K562 (cell line): ENCODE results near the gene HELZ. TPM values are rescaled to one million over a fixed set of nuclear protein-coding genes. Genes with fewer than 3 reads are reported as not detected.
A peak's percentile ranks its signal among the peaks of the same experiment; 100 is the strongest.

Experiments
- ATAC-seq: fragments of 200-7000 bp; cut with Tn5 transposase; 3 replicates; pipeline ENCODE4 v1.9.1; 2020; ENCODE audit warnings: moderate library complexity
- BruUV-seq: library from RNA; stranded (reverse); fragments of 400-500 nt; replicated peaks from 2 replicates; lab custom pipeline; 2021; lab: Mats Ljungman, UMichigan
- CTCF ChIA-PET: fragments of 300-600 bp; formaldehyde crosslinking; extraction: SDS; loops from one replicate; lab custom pipeline; 2021; ENCODE audit warnings: low intra/inter-chr PET ratio; lab: Yijun Ruan, JAX
- POLR2A ChIA-PET: fragments of 300-600, 350-650 bp; sonication (Branson Sonifier 250); formaldehyde crosslinking; extraction: SDS; loops from one replicate; lab custom pipeline; 2021; ENCODE audit warnings: antibody characterized with exemption, inconsistent platforms; lab: Yijun Ruan, JAX
- DNase-seq, 4 experiments: peaks; one replicate each; pipeline versions ENCODE4 v3.0.0 to v3.0.0-alpha.2; 2011 to 2018; ENCODE audit warnings: low spot score in 3 of 4, mixed read lengths in 3 of 4; ENCODE audit errors: extremely low read depth in 1 of 4
- FAIRE-seq: peaks from 2 replicates; lab custom pipeline; 2011; peaks lifted over from hg19 to GRCh38; lab: Jason Lieb, UNC
- H2AFZ ChIP-seq: 2 replicates; pipeline ENCODE4 v1.6.0; 2011; ENCODE audit warnings: low read depth, low read length, control low read depth, inconsistent platforms
- H3K27ac ChIP-seq: fragments of 200-600 bp; 3 replicates; pipeline ENCODE4 v1.8.0; 2011; ENCODE audit warnings: low read depth, mild to moderate bottlenecking, control low read depth, inconsistent platforms, low read length, moderate library complexity, mixed read lengths; ENCODE audit errors: extremely low read depth
- H3K27me3 ChIP-seq, 2 experiments: fragments of 300-600 bp in 1 of 2; 2 replicates in 1 of 2; 3 replicates in 1 of 2; pipeline versions ENCODE4 v1.6.0 to v1.8.0; 2011; ENCODE audit warnings: inconsistent platforms in 2 of 2, low read length in 2 of 2, mild to moderate bottlenecking in 1 of 2, mixed read lengths in 1 of 2, moderate library complexity in 1 of 2; ENCODE audit not compliant: control insufficient read depth in 2 of 2, insufficient read depth in 2 of 2
- H3K36me3 ChIP-seq: fragments of 300-600 bp; 3 replicates; pipeline ENCODE4 v1.8.0; 2011; ENCODE audit warnings: mild to moderate bottlenecking, low read length, inconsistent platforms; ENCODE audit not compliant: control insufficient read depth, insufficient read depth
- H3K4me1 ChIP-seq, 2 experiments: fragments of 200-600 bp in 1 of 2; replicated peaks in 1 of 2; 2 replicates in 1 of 2; 3 replicates in 1 of 2; pipeline versions ENCODE4 v1.5.1 to v1.8.0; 2011; ENCODE audit warnings: inconsistent platforms in 2 of 2, low read length in 2 of 2, mild to moderate bottlenecking in 1 of 2, mixed read lengths in 1 of 2, moderate library complexity in 1 of 2; ENCODE audit not compliant: control insufficient read depth in 2 of 2, insufficient read depth in 2 of 2
- H3K4me2 ChIP-seq: 2 replicates; pipeline ENCODE4 v1.6.1; 2011; ENCODE audit warnings: low read length, control low read depth, inconsistent platforms, mixed read lengths; ENCODE audit not compliant: insufficient read depth
- H3K4me3 ChIP-seq: fragments of 200-600 bp; sonication (generic), shearing (Covaris generic); 2 replicates; pipeline ENCODE4 v1.5.1; 2016; ENCODE audit warnings: control low read depth, inconsistent platforms
- H3K79me2 ChIP-seq: fragments of 200-600 bp; 3 replicates; pipeline ENCODE4 v1.8.0; 2011; ENCODE audit warnings: low read length, inconsistent platforms; ENCODE audit not compliant: control insufficient read depth, insufficient read depth
- H3K9ac ChIP-seq, 2 experiments: 2 replicates each; pipeline versions ENCODE4 v1.6.0 to v1.6.1; 2011; ENCODE audit warnings: low read depth in 2 of 2, low read length in 2 of 2, control low read depth in 1 of 2, inconsistent platforms in 1 of 2, mild to moderate bottlenecking in 1 of 2, mixed read lengths in 1 of 2; ENCODE audit not compliant: insufficient read depth in 1 of 2
- H3K9me1 ChIP-seq: one replicate; pipeline ENCODE4 v1.6.0; 2011; ENCODE audit warnings: inconsistent platforms, mild to moderate bottlenecking, low read length, moderate library complexity; ENCODE audit not compliant: control insufficient read depth, insufficient read depth
- H3K9me3 ChIP-seq: replicated peaks from 2 replicates; pipeline ENCODE4 v1.5.1; 2011; ENCODE audit warnings: low read depth, low read length, inconsistent platforms; ENCODE audit not compliant: control insufficient read depth, insufficient read depth
- H4K20me1 ChIP-seq: replicated peaks from 2 replicates; pipeline ENCODE4 v1.6.1; 2011; ENCODE audit warnings: low read length, inconsistent platforms, mixed read lengths; ENCODE audit not compliant: control insufficient read depth, insufficient read depth
- CEBPG ChIP-seq, 3 experiments: fragments of 200-800 bp in 1 of 3; sonication (Bioruptor generic) in 1 of 3; sonication (generic) in 1 of 3; formaldehyde crosslinking in 1 of 3; IDR thresholded peaks in 2 of 3; conservative IDR thresholded peaks in 1 of 3; 2 replicates each; pipeline versions ENCODE4 v1.6.1 to v1.8.0; 2016 to 2022; ENCODE audit warnings: missing compliant biosample characterization in 2 of 3, missing genetic modification characterization in 2 of 3, mild to moderate bottlenecking in 1 of 3, missing genetic modification reagents in 1 of 3
- COPS2 ChIP-seq: fragments of 450-650 bp; conservative IDR thresholded peaks from 2 replicates; pipeline ENCODE4 v1.6.1; 2016; ENCODE audit warnings: mild to moderate bottlenecking, moderate library complexity
- FOXO4 ChIP-seq: fragments of 450-650 bp; formaldehyde crosslinking; IDR thresholded peaks from 2 replicates; pipeline ENCODE4 v1.4.0; 2020; ENCODE audit warnings: mild to moderate bottlenecking, moderate library complexity
- GATA2 ChIP-seq: sonication (generic); formaldehyde crosslinking; IDR thresholded peaks from 2 replicates; pipeline ENCODE4 v1.4.0; 2020; ENCODE audit warnings: mild to moderate bottlenecking, missing genetic modification reagents
- WGBS: fragments of 100-300 bp; shearing (Covaris generic); methylation state at CpG from one replicate; pipeline ENCODE4 v1.1.6; 2016; ENCODE audit warnings: low coverage, mixed read lengths; ENCODE audit not compliant: insufficient coverage; ENCODE audit errors: missing lambda C conversion rate; 5-methylcytosine and 5-hydroxymethylcytosine counted together
- in situ Hi-C: fragments of 300-500 bp; cut with MboI; formaldehyde crosslinking; loops from 4 replicates; pipeline ENCODE4 v1.15.0; 2018; ENCODE audit warnings: inconsistent platforms, mixed read lengths
- intact Hi-C: fragments of 100-400 bp; cut with micrococcal nuclease; formaldehyde crosslinking; loops from 2 replicates; pipeline ENCODE4 v1.14.2; 2022
- polyA plus RNA-seq, 8 experiments: library from polyadenylated mRNA; depleted of rRNA in 4 of 8; stranded (reverse) in 5 of 8; unstranded in 3 of 8; fragments of >200 nt; fragmentation: Nextera tagmentation in 2 of 8; fragmentation: Illumina TruSeq in 1 of 8; extraction: Ambion mirVana in 2 of 8; extraction: Trizol in 1 of 8; gene quantifications; 2 replicates each; pipeline versions ENCODE4 v1.2.1 to v1.2.3, GENCODE V29; 2011 to 2014; ENCODE audit warnings: inconsistent platforms in 1 of 8, missing spikeins in 1 of 8
- total RNA-seq, 7 experiments: library from RNA; depleted of rRNA in 6 of 7; stranded (reverse); fragments of >200 nt in 6 of 7; fragmentation: Illumina TruSeq in 2 of 7; extraction: Trizol in 2 of 7; gene quantifications; 2 replicates each; pipeline versions ENCODE4 v1.2.1 to v1.2.3, GENCODE V29; 2011 to 2021; ENCODE audit warnings: low replicate concordance in 1 of 7

Gene HELZ
- total and polyA plus RNA-seq, 9 of the 15 experiments (the other 6 are each of a cell fraction or from before 2014, with no cell fraction given), result 5.2 to 39.8 (median 17.3) TPM

GRCh38 chr17:67136191-67137025, 108.6 kb downstream of the HELZ start:
- no peak for TF ChIP-seq GATA2 (CRISPR knock-in tag)
- TF ChIP-seq COPS2, result no peak
- TF ChIP-seq CEBPG (CRISPR knock-in tag; IDR thresholded peaks at IDR 0.05), result no peak
- peak in 1 of 2 experiments; percentile 73; a peak in 2 of 4 replicates for TF ChIP-seq CEBPG (tag; conservative IDR thresholded peaks at IDR 0.05 in 1 of 2, IDR thresholded peaks at IDR 0.05 in 1 of 2)
- TF ChIP-seq FOXO4 (CRISPR knock-in tag), result no peak
- CTCF ChIA-PET, result no interaction called here
- FAIRE-seq, result no peak

More at GRCh38 chr17:67136191-67137025, 108.6 kb downstream of the HELZ start:
- BruUV-seq, result no TSS peak
- H3K27ac ChIP-seq, result no peak overlapping the region
- H3K9me3 ChIP-seq, result no peaks in the 10 kb centered on the region
- H3K4me3 ChIP-seq, result no peak overlapping the region
- ATAC-seq (no peak), DNase-seq (no peak)
- no peaks in the 10 kb centered on the region; a peak in 2 of 5 replicates for H3K4me1 ChIP-seq
- no peaks in the 10 kb centered on the region for H3K9me1 ChIP-seq
- H3K4me2 ChIP-seq, result no peak overlapping the region
- intact Hi-C loops, result no loop called here
- no peaks in the 10 kb centered on the region for H3K79me2 ChIP-seq
- WGBS, result 84% methylated on average over 5 of the region's 5 CpGs
- no peaks in the 10 kb centered on the region for H4K20me1 ChIP-seq
- no peaks in the 10 kb centered on the region for H3K27me3 ChIP-seq
- no peak overlapping the region for H3K9ac ChIP-seq
- H3K36me3 ChIP-seq, result peaks cover 52% of the 10 kb centered on the region
- no peak overlapping the region for H2AFZ ChIP-seq
- in situ Hi-C loops, result no loop called here
- POLR2A ChIA-PET, result no interaction called here
